Measurements from ENCODE around the gene IL18.

GRCh38 chr11:112156956-112157766 is 6.7 kb downstream of the IL18 start:
- TF ChIP-seq EZH2 (IDR thresholded peaks at IDR 0.05; ENCODE audit: borderline replicate concordance, insufficient read depth, low read depth, low read length, poor library complexity, severe bottlenecking) (no peak), CTCF (IDR thresholded peaks at IDR 0.05) (no peak)
